ENCODE measurements around the gene NOTCH2NLA.
"Not testable (repeated sequence)": the region's sequence is repeated elsewhere in the genome, so short reads cannot be mapped to it uniquely, and the experiment has no call there.

NOTCH2NLA gene
- total RNA-seq = 0.36 to 4.4 (median 1.9) reads per million in 18 experiments

DNA sequence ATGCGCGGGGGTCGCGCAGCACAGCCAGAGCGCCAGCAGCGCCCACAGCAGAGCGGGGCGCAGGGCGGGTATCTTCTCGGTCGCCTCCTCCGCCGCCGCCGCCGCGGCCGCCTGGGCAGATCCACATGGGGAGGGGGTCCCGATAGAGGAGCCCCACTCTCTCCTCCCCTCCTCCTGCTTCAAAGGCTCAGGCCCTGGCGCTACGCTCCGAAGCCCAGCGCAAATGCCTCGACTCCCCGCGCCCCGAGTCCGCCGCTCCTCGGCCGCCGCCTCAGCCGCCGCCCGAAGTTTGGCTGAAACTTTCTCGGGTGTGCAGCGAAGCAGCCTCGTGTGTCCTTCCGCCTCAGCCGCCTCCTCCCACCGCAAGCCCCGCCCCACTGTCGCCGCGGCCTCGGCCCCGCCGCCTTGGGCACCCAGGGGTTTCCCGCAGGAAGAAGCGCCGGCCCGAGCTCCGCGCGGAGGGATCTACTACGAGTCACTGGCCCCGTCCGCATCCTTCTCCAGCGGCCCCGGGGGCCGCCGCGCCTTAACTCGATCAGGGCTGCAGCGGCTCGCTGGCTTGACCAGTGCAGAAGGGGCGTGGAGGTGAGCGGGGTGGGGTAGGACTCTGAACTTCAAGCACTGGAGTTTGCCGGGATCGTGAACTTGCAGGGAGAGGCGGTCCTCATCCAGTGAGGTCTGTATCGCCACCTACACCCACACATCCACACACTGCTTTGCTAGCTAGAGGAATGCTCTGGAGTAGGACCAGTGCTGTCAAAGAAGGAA lies at the start of gene NOTCH2NLA:
Gene NOTCH2NLA, minus strand, starts transcription at position 312 of the 768 bp plus-strand sequence. CDS start 39,684 bp downstream, outside the sequence.
- DNase-seq = peak in 1 of 2 donors; percentile 0

DNA sequence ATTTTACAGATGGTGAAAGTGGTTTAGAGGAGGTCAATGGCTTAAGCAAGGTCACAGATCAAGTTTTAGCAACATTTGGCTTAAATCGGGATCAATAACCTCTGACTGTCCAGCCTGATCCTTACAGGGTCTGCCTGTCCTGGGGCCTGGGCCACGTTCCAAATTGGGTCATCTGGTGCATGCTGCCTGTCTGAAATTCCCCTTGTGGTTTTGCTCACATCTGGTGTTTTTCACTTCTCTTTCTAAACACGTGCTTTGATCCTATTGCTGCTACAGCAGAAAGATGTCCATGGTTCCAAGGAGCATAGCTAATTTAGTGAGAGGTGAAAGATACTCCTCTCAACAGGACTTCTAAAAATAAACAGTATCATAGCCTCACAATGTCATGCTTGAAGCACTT lies 49.5 kb upstream of the NOTCH2NLA start:
- not testable (repeated sequence) for DNase-seq

DNA sequence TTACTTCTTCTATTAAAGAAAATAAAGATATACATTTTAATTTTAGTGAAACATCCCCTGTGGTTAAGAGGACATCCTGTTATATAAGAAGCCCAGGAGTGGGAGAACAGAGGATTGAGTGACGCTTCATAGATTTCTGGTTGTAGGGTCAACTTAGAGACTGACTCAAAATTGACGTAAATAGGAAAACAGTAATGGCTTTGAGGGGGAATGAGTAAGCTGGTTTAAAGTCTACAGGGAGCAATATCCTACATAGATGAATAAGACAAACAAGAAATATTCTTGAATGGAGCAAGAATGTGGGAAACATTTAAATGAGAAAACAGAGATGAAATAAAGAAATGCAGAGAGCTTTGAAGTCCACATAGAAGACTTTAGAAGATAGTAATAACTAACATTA lies 48.3 kb upstream of the NOTCH2NLA start:
- not testable (repeated sequence) for DNase-seq

DNA sequence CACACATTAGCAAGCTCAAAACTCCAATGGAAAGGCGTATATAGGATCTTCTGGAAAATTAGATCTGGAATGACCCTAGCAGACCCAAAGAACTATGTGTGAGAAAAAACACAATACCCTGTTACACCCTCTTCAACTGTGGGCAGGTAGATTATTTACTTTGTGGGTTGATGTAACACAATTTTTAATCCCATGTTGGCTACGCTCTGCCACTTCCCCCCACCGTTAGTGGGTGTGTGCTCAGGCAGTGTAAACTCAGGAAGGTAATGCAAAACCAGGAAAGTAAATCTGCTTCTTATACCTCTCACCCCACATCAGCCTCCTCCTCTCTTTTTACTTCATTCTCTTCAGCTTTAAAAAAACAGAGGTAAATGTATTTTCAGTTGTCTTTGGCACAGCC lies 45.3 kb upstream of the NOTCH2NLA start:
- not testable (repeated sequence) for DNase-seq

DNA sequence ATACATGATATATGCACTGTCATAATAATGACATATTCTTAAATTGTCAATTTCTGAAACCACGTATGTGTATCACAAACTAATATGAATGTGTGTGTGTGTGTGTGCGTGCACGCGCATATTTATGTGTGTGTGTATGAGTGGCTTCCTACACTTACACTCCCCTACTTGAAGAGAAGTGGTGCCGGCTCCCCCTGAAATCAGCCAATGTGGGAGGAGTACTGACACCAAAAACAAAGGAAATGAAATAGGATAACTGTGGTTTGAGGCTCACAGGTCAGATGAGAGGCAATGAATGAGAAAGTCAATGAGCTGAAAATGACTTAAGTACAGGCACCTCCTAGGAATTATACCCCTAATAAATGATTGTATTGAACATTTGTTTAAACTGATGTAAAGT lies 44.4 kb upstream of the NOTCH2NLA start:
- DNase-seq = not testable (repeated sequence)

DNA sequence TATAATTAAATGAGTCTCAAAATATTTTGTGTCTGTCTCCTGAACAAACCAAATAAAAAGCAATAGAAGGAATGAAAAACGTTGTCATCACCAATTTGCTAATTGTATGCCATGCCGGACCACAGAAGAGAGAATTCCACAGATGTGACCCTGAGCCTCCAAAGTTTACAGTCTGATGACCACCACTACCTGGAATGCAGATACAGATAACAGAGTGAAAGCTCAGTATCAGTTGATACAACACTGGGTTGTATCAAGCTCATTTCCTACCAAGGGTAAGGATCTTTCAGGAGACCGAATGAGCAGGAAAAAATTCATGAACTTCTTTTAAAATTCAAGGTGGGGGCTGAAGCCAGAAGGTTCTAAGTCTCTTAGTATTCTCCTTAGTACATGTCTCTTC lies 43.9 kb upstream of the NOTCH2NLA start:
- not testable (repeated sequence) for DNase-seq

DNA sequence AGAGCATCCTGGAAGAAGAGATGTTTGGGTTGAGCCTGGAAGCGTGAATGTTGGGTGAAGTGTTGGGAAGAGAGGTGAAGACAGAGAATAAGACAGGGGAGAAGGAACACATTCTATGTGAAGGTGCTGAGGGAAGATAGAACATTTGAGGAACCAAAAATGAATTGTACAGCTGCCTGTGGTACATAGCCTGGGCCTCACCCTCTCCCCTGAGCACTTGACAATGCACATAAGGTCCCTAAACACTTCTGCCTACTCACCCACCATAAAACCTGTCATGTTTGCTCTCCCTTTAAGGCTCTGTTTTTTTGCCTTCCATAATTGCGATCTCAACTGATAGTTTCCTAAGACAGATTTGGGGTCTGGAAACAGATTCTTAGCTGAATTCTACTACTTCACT lies 43.2 kb upstream of the NOTCH2NLA start:
- not testable (repeated sequence) for DNase-seq

DNA sequence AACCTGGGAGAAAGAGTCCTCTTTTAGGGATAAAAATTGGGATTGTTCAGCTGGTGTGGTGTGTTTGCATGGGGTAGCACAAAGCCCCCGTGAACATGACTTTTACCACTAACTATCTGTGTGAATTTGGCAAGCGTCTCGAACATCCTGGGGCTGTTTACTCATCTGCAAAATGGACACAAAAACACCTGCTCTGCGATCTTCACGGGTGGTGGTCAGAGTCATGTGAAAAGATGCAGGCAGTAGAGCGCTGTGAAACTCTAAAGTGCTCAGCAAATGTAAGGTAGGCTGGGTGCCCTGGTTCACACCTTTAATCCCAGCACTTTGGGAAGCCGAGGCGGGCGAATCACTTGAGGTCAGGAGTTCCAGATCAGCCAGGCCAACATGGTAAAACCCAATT lies 41.3 kb upstream of the NOTCH2NLA start:
- DNase-seq = not testable (repeated sequence)

DNA sequence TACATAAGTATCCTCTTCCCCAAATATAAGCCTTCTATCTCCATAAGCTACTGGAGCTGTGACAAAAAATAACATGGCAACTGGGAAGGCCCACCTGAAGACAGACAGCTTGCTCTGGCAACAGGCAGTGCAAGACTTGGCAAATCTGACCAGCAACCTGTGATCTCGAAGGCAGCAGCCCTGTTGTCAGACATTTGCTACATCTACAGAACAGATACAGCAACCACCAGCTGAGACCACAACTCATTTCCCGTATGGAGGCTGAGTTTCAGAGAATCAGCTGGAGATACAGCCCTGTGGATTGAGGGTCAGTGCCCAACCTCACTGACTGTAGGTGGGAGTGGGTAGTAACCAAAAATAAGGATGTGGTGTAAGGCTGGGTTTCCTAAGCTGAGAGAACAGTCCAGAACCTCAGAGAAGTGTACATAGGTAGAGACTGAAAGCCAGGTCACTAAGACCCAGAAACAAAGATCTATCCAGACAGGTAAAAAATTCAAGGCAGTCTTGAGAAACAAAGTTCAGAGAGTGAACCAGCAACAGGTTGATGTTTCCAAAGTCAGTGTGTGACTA lies 37.4 kb upstream of the NOTCH2NLA start:
- DNase-seq = not testable (repeated sequence)

DNA sequence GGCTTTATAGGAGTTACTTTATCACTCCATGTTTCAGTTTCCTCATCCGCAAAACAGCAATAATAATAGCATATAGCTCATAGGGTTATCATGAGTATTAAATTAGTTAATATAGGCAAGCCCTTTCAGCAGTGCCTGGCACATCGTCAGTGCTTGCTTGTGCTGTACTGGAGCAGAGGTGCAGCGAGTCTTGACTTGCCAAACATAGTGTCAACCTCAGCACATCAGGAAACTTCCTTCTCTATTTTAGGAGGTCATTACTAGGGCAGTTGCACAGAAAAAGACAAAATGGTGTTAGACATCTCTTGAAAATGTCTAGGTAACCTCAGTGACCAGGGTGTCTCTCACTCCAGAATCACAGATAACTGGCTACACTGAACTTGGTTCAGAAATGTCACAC lies 35.9 kb upstream of the NOTCH2NLA start:
- DNase-seq = not testable (repeated sequence)

DNA sequence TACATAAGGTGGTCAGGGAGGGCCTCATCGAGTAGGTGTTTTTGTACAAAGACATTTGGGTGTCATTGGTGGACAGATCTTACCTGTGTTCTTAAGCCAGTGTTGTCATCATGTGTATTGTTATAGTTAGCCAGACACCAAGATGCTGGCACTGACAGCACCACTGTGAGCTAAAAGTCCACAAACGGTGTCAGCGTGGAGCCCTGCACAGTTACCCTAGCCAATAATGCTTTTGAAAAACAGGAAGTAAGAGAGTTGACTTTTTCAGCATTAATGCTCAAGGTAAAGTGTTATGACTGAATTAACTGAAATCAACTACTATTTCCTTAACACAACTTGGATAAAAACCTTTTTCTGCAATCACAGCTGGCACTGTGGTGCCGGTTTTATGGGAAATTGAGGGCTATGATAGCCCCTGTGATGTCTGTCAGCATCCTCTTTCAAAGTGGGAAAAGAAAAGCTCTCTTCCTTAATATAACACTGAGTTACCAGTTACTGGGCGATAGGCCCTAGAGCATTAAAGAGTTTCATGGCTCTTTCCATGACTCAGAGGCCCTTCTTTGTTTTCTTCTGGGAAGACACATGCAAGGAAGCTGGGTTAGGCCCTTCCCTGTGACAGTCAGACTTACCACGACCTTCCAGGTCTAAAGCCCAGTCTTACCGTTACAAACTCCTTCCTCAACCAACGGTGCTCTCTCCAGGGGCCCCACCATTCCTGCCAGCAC lies 31.3 kb upstream of the NOTCH2NLA start:
- not testable (repeated sequence) for DNase-seq

DNA sequence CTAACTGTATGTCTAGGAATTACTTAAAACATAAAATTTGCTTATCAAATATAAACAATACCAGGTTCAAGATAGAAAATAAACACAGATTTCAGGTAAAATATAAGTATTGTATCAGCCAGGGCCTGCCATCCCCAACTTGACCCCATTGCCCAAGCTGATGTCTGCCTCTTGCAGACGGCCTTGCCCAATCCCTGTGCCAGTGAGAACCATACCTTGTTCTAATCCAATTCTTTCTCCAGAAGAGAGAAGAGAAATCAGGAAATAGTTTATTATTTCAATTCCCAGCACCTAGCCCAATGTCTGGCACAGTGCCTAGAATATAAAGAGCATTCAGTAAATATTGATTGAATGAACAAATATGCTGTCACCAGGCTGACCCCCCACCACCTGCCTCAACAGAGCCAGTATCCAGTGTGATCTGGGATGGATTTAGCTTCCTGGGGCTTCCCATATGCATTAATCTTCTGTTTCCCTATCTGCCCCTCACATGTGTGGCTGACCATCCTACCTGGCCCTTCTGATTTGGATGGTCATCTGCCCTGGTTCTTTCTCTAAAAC lies 29.3 kb upstream of the NOTCH2NLA start:
- DNase-seq = not testable (repeated sequence)

DNA sequence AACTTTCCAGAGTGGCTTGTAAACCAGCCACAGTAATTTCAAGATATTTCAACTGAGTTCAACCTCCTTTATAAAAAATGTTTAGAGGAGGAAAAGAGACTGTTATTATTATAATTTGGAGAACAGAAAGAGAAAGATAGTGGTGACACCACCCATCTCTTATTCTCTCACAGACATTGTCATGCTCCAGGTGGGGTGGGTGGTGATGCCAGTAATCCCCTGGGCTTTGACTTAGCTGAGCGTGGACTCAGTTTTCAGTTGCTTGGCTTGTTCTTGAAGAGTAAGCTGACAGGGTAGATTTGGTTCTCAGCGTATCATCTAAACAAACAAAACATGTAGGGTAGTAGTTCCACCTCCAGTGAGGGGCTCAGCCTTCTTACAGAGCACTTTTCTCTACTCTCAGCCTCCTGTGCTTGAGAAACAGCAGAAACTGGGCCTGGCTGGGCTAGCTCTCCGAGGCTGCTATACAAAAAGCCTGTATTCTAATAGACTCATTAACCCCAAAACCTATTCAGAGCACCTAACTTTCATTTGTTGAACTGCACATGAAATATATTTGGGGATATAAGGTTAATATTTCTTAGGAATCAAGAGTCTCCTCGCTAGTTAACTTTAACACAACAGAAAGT lies 25.9 kb upstream of the NOTCH2NLA start:
- not testable (repeated sequence) for DNase-seq

DNA sequence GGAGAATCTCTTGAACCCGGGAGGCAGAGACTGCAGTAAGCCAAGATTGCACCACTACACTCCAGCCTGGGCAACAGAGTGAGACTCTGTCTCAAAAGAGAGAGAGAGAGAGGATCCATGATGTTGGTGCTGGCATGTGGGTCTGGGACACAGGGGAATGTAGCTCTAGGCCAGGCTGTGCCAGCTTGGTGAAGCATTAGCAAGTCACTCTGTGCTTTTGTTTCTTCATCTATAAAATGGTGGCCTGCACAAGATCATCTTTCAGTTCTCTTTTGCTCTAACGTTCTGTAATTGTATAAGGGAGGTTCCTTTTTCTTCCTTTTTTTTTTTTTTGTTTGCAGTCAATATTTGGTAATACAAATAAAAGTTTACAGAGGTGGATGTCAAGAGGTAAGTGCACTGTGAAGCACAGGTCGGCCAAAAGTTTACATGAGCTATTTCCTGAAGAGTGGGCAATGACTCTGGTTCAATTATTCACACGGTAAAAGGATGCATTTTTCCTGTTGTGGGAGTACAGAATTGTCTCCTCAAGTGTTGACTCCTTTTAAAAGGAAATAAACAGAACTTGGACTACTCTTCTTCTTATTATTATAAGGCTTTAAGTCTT lies 24.5 kb upstream of the NOTCH2NLA start:
- DNase-seq = not testable (repeated sequence)

DNA sequence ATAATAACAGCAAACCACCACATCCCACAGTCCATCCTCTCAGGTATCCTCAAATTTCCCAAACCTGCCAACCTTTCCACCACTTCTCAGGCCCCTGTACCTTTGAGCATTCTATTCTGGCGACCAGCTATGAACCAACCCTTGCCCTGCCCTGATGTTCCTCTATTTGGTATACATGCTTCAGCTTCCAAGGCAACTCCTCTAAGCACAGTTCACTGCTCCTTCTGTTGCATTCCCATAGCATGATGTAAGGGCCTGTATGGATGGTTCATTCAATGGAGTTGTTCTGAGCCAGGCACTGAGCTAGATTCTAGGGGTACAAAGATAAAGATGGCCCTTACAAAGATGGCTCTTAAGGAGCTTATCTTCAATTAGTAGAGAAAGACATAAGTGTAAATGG lies 22.7 kb upstream of the NOTCH2NLA start:
- DNase-seq = not testable (repeated sequence)

DNA sequence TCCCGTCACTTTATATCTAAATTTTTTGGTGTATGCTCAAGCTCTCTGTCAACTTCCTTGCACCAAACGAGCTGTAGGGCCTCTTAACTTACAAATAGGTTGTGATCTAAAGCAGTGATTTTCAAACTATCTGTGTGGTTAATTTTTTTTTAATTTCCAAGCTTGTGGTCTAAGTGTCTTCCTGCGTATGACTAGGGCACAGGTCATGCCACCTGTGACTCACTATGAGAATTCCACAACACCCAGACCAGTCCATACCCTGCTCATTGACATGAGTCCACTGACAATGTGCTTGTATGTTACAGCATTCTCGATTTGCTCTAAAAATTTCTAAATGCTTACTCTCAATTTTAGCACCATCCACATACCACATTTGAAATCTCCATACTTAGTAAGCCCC lies 19.8 kb upstream of the NOTCH2NLA start:
- DNase-seq = not testable (repeated sequence)

DNA sequence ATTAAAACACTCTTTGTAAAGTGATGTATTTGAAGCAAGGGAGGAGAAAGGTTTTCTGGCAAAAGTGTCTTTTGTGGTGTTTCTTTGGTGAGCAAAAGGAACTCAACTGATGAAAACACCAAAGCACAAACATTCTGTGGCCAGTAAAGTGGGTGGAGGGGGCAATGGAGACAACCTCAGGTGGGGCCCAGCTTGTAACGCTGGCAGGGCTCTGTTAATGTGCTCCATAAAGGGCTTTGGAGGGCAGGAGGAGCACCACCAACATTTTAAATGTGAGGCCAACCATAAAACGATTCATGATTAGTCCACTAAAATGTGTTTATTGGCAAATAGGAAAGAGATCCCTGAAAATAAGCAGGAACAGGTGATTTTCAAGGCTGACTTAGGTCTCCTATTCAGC lies 7.8 kb upstream of the NOTCH2NLA start:
- DNase-seq = not testable (repeated sequence)

DNA sequence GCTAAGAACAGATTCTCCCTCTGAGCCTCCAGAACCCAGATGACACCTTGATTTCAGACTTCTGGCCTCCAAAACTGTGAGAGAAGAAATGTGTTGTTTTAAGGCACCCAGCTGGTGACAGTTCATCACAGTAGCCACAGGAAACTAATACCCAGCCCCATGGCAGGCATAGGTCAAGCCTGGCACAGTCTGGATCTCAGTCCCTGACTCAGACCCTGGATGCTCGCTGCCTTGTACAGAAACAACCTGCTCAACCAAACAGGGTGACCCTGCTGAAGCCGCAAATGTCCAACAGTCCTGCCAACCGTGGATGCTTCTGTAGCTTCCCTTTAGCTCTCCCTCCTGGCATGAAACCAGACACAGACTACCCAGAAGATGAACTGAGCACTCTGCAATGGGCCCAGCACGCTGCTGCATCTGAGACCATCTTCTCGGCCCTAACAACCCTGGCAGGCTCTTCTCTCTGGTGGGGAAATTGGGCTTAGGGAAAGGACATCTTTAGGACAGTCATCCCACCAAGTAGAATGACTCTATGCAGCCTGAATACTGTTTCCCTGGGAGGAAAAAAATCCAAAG lies 7.3 kb upstream of the NOTCH2NLA start:
- not testable (repeated sequence) for DNase-seq

DNA sequence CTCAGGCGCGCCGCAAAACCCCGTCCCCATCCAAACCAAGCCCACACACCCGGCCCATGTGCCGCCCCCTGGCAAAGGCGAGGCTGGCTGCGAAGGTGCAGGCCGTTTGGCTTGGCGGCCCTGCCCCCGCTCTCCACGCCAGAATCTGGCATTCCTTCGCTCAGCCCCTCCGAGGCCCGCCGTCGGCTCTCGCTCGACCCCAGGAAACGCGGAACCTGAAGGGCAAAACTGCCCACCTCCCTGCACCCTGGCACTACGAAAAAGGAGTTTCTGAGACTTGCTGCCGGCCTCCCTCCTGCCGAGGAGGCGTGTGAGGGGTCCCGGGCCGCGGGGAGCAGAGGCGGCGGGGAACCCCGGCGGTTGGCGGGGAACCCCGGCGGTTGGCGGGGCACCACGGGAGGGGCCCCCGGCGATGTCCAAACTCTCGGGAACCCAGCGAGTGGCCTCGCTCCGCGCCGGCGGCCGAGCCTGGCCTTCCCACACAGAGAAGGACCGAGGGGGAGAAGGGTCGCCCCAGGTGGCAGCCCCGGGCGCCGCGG lies 608 bp downstream of the NOTCH2NLA start:
- DNase-seq = not testable (repeated sequence)

DNA sequence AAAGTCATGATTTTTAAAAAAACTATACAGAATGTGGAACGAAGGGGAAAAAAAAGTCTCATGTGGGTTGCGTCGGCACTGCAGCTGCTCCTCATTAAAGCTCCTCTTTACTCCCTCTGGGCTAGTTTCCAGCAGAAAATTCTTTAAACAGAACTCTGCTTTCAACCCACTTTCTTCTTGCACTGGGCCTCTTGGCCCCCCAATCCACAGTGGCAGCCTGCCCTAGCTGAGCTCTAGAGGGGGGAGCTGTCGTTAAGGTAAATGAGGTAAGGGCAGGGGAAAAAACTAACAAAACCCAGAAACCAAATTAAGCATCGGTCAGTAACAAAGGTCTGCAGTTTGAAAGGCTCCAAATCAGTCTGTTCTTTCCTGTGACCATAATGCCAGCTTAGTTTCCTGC lies 54.3 kb downstream of the NOTCH2NLA start:
- DNase-seq = not testable (repeated sequence)

DNA sequence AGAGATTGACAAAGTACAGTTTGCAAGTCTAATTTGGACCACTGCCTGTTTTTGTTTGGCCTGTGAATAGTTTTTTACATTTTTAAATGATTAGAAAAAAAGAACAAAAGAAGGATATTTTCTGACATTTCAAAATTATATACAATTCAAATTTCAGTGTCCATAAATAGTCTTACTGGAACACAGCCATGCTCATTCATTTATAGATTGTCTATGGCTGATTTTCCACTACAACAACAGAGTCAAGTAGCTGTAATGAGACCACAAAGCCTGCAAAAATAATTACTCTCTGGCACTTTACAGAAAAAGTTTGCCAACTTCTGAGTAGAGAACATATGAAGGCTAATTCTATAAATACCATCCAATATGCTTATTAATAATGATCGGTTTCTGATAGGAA lies 61.1 kb downstream of the NOTCH2NLA start:
- DNase-seq = not testable (repeated sequence)
